ACC112 (cell line): ENCODE results near the gene SUGCT.

Source experiments
- H2AFZ ChIP-seq: fragments of 200-600 bp; sonication (generic); one replicate; pipeline ENCODE4 v1.6.0; 2017; ENCODE audit warnings: antibody characterized with exemption, low read length; ENCODE audit not compliant: unreplicated experiment
- H3K27ac ChIP-seq: fragments of 200-600 bp; sonication (generic); 2 replicates; pipeline ENCODE4 v1.5.1; 2014; ENCODE audit warnings: low read depth, mild to moderate bottlenecking, antibody characterized with exemption, low read length, moderate library complexity
- H3K27me3 ChIP-seq: fragments of 200-600 bp; sonication (generic); 2 replicates; pipeline ENCODE4 v1.6.1; 2014; ENCODE audit warnings: mild to moderate bottlenecking, antibody characterized with exemption, low read length, moderate library complexity, mixed read lengths; ENCODE audit not compliant: insufficient read depth
- H3K36me3 ChIP-seq: fragments of 200-600 bp; sonication (generic); 2 replicates; pipeline ENCODE4 v1.6.1; 2016; ENCODE audit warnings: mild to moderate bottlenecking, antibody characterized with exemption, low read length, moderate library complexity, mixed read lengths; ENCODE audit not compliant: insufficient read depth
- H3K4me1 ChIP-seq: fragments of 200-600 bp; sonication (generic); one replicate; pipeline ENCODE4 v1.6.1; 2016; ENCODE audit warnings: low read length, mixed read lengths; ENCODE audit not compliant: insufficient read depth, unreplicated experiment, control insufficient read depth
- H3K4me3 ChIP-seq: fragments of 200-600 bp; sonication (generic); 2 replicates; pipeline ENCODE4 v1.5.1; 2014; ENCODE audit warnings: mild to moderate bottlenecking, low read depth, low read length
- H3K79me2 ChIP-seq: fragments of 200-600 bp; sonication (generic); one replicate; pipeline ENCODE4 v1.6.0; 2016; ENCODE audit warnings: low read length; ENCODE audit not compliant: control insufficient read depth, unreplicated experiment, insufficient read depth

SUGCT gene

DNA sequence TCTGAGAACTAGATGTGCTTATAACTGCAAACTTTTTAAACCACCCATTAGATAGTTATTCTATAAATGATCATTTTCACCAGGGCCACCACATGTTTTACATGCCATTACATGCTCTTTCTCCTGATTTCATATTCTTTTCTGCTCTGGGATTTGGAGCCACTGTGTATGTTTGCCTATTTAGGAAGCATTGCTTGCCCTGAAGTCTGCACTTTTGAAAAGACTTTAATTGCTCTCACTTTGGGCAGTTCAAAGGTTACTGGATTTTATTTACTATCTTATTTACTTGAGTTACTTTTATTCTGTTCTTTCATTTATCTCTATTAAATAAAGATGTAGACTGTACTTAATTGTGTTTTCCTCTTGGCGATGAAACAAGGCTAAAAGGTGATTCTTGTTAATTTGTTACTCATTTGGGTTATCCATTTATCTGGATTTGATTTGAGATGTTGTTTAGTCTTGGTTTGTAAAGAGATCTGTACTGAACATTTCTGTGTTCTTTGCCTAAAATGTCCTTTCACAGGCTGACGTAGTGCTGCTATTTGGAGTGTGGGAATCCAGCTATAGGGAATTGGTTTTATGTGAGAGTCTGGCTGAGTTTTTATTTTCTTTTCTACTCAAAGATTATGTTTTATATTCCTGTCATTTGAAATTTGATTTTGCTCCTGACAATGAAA, 88.8 kb downstream of the SUGCT start:
- peak overlapping the region; percentile 100 for H3K27ac ChIP-seq
- peaks cover 43% of the 10 kb centered on the region for H3K4me1 ChIP-seq
- no peak overlapping the region for H2AFZ ChIP-seq
- H3K4me3 ChIP-seq: no peak overlapping the region
- no peaks in the 10 kb centered on the region for H3K27me3 ChIP-seq
- no peaks in the 10 kb centered on the region for H3K79me2 ChIP-seq
- no peaks in the 10 kb centered on the region for H3K36me3 ChIP-seq

DNA sequence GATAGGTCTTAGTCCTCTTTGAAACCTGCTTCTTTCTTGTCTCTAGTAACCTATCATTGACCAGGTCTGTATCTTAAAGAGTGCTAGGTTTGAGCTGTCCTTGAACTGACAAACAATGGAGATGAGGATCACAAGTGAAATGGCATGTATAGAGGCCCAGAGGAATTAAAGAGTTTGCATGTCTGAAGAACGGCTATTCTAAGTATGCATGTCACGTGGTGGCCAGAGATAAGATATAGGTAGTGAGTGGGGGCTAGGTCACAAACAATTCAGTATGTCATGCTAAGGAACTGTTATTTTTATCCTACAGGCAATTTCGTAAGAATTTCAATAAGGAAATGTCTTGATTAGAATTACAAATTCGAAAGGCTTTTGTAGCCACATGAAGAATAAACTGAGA, 95.3 kb downstream of the SUGCT start:
- Histone ChIP-seq H3K27ac (no peak overlapping the region), H3K27me3 (no peaks in the 10 kb centered on the region), H3K79me2 (no peaks in the 10 kb centered on the region), H3K36me3 (no peaks in the 10 kb centered on the region), H2AFZ (no peak overlapping the region), H3K4me3 (no peak overlapping the region), H3K4me1 (no peaks in the 10 kb centered on the region)

DNA sequence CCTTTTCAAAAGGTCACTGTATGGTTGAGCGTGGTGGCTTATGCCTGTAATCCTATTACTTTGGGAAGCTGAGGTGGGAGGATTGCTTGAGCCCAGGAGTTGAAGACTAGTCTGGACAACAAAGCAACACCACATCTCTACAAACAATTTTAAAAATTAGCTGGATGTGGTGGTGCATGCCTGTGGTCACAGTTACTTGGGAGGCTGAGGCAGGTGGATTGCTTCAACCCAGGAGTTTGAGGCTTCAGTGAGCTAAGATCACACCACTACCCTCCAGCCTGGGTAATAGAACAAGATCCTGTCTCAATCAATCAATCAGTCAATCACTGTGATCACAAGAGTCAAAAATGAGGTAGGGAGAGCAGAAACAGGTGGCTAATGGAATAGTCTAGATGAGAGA, 97.0 kb downstream of the SUGCT start:
- no peaks in the 10 kb centered on the region for H3K79me2 ChIP-seq
- no peaks in the 10 kb centered on the region for H3K36me3 ChIP-seq
- peak overlapping the region; percentile 96 for H2AFZ ChIP-seq
- H3K4me1 ChIP-seq: no peaks in the 10 kb centered on the region
- no peak overlapping the region for H3K27ac ChIP-seq
- H3K4me3 ChIP-seq: no peak overlapping the region
- no peaks in the 10 kb centered on the region for H3K27me3 ChIP-seq

DNA sequence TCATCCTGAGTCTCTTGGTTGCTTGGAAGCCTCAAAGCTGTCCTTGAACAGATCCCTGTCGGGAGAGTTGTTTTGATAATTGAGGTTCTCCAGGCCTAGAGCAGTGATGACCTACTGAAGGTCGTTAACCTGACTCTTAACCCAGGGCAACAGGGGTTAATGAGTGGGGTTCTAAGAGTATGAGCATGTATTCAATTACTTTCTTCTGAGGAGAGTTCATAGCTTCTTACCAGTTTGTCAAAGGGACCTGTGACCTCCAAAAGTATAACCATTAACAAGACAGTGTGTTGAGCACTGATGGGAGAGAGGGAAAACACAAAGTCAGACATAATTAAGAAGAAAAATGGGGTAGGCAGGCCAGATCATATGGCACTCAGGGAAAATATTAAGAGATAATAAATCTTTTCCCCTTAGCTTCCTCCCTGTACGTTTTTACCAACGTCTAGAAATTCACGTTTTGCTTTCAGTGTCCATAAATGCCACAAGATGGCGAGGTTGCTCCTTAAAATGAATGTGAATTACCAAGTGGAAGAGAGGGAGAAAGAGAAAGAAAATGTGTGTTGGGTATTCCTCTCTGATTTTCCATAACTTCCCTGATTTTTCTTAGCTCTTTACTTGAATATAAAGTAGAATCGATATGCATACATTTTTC, 97.6 kb downstream of the SUGCT start:
- Histone ChIP-seq H3K79me2 (no peaks in the 10 kb centered on the region), H3K27me3 (no peaks in the 10 kb centered on the region), H3K4me3 (no peak overlapping the region), H3K36me3 (no peaks in the 10 kb centered on the region), H2AFZ (peak overlapping the region; percentile 96), H3K4me1 (no peaks in the 10 kb centered on the region), H3K27ac (peak overlapping the region; percentile 12)

DNA sequence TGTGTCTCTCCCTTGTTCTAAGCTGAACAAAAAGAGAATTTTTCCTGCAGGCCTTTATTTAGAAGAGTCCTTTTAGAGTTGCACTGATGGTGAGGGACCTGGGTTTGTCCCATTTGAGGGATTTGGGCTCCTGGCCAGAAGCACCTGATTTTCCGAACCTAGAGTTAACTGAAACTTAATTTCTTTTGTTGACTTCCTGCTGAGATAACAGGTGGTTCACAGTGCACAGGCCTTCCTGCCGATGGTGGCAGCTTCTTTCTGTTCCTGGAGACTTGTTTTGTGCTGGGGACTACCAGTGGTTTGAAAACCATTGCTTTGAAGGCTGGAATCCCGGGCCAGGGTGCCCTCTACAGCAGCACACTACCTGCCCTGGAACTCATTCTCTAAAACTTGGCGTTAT, 99.2 kb downstream of the SUGCT start:
- Histone ChIP-seq H3K4me3 (no peak overlapping the region), H2AFZ (no peak overlapping the region), H3K79me2 (no peaks in the 10 kb centered on the region), H3K27me3 (no peaks in the 10 kb centered on the region), H3K4me1 (no peaks in the 10 kb centered on the region), H3K36me3 (no peaks in the 10 kb centered on the region), H3K27ac (no peak overlapping the region)

DNA sequence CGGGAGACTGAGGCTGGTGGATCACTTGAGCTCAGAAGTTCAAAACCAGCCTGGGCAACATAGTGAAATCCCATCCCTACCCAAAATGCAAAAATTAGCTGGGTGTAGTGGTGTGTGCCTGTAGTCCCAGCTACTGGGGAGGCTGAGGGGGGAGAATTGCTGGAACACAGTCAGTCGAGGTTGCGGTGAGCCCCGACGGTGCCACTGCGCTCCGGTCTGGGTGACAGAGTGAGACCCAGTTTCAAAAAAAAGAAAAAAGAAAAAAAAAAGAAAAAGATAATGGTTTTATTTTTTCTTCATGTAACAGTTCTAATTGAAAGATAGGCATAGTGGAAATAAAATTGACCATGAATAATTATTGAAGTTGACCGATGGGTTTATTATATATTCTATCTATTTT, 99.9 kb downstream of the SUGCT start:
- H3K79me2 ChIP-seq: no peaks in the 10 kb centered on the region
- H3K4me3 ChIP-seq: no peak overlapping the region
- H3K4me1 ChIP-seq: no peaks in the 10 kb centered on the region
- no peak overlapping the region for H3K27ac ChIP-seq
- H2AFZ ChIP-seq: no peak overlapping the region
- H3K36me3 ChIP-seq: no peaks in the 10 kb centered on the region
- no peaks in the 10 kb centered on the region for H3K27me3 ChIP-seq

DNA sequence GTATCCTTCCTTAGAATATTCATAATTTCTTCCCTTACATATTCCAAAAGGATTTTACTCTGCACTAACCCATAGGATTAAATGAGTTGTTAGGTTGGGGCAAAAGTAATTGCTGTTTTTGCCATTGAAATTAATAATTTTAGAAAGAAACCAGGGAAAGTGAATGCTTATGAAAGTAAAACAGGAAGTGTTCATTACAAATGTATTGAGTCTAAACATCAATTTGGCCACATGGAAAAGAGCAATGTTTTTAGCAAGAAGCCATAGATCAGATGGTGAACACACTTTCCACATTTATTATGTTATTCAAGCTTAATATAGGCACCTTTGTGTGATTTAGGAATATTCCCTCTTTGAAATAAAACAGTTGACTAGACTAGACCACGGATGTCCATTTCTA, 102.9 kb downstream of the SUGCT start:
- Histone ChIP-seq H3K36me3 (no peaks in the 10 kb centered on the region), H3K4me3 (no peak overlapping the region), H3K27ac (no peak overlapping the region), H3K79me2 (no peaks in the 10 kb centered on the region), H3K4me1 (no peaks in the 10 kb centered on the region), H2AFZ (no peak overlapping the region), H3K27me3 (no peaks in the 10 kb centered on the region)

DNA sequence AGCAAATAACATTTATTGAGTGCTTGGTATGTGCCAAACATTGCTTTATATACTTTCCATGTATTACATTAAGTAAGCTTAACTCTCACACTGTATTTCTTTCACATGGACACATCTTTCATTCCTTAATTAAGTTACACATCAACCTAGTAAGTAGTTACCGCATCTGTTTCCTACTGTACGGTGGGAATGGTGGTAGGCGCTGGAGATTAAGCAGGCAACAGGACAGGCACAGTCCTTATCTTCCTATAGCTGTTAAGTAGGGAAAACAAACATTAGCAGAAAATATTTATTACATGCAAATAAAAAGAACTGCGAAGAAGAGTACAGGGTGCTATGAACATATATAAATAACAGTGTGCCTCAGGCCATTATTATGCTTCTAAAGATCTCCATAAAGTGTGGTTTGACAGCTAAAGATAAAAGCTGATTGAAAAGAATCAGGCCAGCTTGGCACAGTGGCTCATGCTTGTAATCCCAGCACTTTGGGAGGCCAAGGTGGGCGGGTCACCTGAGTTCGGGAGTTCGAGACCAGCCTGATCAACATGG, 105.0 kb downstream of the SUGCT start:
- no peak overlapping the region for H3K27ac ChIP-seq

DNA sequence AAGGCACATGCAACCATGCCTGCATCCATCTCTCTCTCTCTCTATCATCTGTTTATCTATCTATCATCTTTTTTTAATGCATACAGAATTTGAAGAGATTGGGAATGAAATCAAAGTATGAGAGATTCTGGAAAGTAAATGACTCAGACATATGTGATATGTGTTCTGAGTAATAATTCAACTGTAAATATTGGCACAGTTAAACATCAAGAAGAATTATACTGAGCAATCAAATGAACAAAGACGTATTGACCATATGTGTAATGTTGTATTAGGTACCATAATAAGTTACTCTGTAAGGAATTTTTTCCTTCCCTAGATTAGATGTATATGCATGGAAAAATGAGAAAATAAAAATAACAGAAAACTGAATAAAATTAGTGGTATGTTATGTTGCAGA, 108.3 kb downstream of the SUGCT start:
- Histone ChIP-seq H3K27me3 (no peaks in the 10 kb centered on the region), H3K4me1 (no peaks in the 10 kb centered on the region), H2AFZ (no peak overlapping the region), H3K27ac (no peak overlapping the region), H3K4me3 (no peak overlapping the region), H3K36me3 (no peaks in the 10 kb centered on the region), H3K79me2 (no peaks in the 10 kb centered on the region)

More for the DNA sequence above, 105.0 kb downstream of the SUGCT start:
- H3K36me3 ChIP-seq: no peaks in the 10 kb centered on the region
- H3K4me1 ChIP-seq: no peaks in the 10 kb centered on the region
- H2AFZ ChIP-seq: no peak overlapping the region
- no peaks in the 10 kb centered on the region for H3K27me3 ChIP-seq
- H3K79me2 ChIP-seq: no peaks in the 10 kb centered on the region
- no peak overlapping the region for H3K4me3 ChIP-seq

DNA sequence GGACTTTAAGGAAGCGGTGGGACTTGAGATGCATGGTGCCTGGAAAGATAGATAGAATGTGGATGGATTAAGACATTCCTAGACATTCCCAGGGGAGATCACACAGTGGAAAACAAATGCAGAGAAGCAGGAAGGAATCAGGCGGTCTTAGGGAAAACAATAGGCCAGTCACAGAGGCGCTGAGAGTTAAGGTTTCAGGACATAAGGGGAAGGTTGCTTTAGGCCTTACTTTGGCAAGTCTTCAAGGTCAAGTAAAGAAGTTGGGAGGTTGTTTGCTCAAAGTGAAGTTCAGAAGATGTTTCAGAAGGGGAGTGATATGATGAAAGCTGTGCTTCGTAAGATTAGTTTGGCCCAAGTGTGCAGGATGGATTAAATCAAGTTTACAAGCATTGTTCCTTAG, 109.4 kb downstream of the SUGCT start:
- H3K4me1 ChIP-seq: no peaks in the 10 kb centered on the region
- no peaks in the 10 kb centered on the region for H3K79me2 ChIP-seq
- H2AFZ ChIP-seq: no peak overlapping the region
- H3K4me3 ChIP-seq: no peak overlapping the region
- no peak overlapping the region for H3K27ac ChIP-seq
- no peaks in the 10 kb centered on the region for H3K27me3 ChIP-seq
- H3K36me3 ChIP-seq: no peaks in the 10 kb centered on the region

DNA sequence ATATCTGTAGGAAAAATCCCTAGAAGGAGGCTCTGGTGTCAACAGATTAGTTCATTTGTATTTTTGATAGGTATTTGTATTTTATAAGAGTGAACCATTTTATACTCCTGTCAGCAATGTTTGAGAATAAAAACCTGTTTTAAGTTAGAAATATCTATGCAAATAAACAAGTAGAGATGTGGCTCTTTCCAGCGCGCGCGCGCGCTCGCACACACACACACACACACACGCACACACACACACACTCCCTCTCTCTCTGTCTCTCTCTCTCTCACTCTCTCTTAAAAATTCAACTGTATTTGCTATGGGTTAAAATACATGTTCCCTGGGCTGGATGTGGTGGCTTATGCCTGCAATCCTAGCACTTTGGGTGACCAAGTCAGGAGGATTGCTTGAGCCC, 113.9 kb downstream of the SUGCT start:
- no peaks in the 10 kb centered on the region for H3K36me3 ChIP-seq
- H3K27ac ChIP-seq: no peak overlapping the region
- H3K27me3 ChIP-seq: no peaks in the 10 kb centered on the region
- no peak overlapping the region for H3K4me3 ChIP-seq
- H3K4me1 ChIP-seq: no peaks in the 10 kb centered on the region
- no peaks in the 10 kb centered on the region for H3K79me2 ChIP-seq
- H2AFZ ChIP-seq: no peak overlapping the region
